ENCODE measurements around the gene HCK. TPM values are rescaled to one million over a fixed set of nuclear protein-coding genes. Genes with fewer than 3 reads are reported as not detected.

Gene HCK
- polyA plus RNA-seq, 4 donors = 10.1 to 34.0 (median 11.0) TPM

Other genes starting within 250 kb of the HCK start
- gene MYLK2, start 232.9 kb upstream of the HCK start, polyA plus RNA-seq = under 1 TPM in 3 of 4 donors, not detected in 1; 0.27 to 0.30 (median 0.28) TPM
- 1 to 10 TPM in 2 of 4 donors, not detected in 2; 1.0 to 1.2 TPM for gene FOXS1, start 206.6 kb upstream of the HCK start, polyA plus RNA-seq
- 10 to 100 TPM in 1 of 4 donors, 1 to 10 TPM in 2, not detected in 1; 1.4 to 10.2 (median 2.9) TPM for gene DUSP15, start 181.7 kb upstream of the HCK start, polyA plus RNA-seq
- under 1 TPM in 2 of 4 donors, not detected in 2; 0.07 to 0.38 TPM for gene TTLL9, start 181.6 kb upstream of the HCK start, polyA plus RNA-seq
- gene PDRG1, start 100.2 kb upstream of the HCK start, polyA plus RNA-seq = 10 to 100 TPM; 14.2 to 18.3 (median 15.7) TPM
- under 1 TPM in 2 of 4 donors, not detected in 2; 0.21 to 0.37 TPM for gene XKR7, start 84.1 kb upstream of the HCK start, polyA plus RNA-seq
- gene CCM2L, start 41.8 kb upstream of the HCK start, polyA plus RNA-seq = 1 to 10 TPM in 3 of 4 donors, under 1 TPM in 1; 0.22 to 7.5 (median 1.5) TPM
- gene TM9SF4, start 57.5 kb downstream of the HCK start, polyA plus RNA-seq = 10 to 100 TPM; 10.5 to 85.8 (median 20.2) TPM
- gene PLAGL2, start 155.5 kb downstream of the HCK start, polyA plus RNA-seq = 100 to 1,000 TPM in 1 of 4 donors, 10 to 100 TPM in 1, 1 to 10 TPM in 2; 3.2 to 129 (median 8.6) TPM
- 100 to 1,000 TPM in 1 of 4 donors, 10 to 100 TPM in 3; 11.1 to 147 (median 21.0) TPM for gene POFUT1, start 155.6 kb downstream of the HCK start, polyA plus RNA-seq
- 10 to 100 TPM; 16.2 to 62.0 (median 26.5) TPM for gene KIF3B, start 225.4 kb downstream of the HCK start, polyA plus RNA-seq